Measurements from ENCODE around the gene LCN12.
"Not testable (repeated sequence)": the region's sequence is repeated elsewhere in the genome, so short reads cannot be mapped to it uniquely, and the experiment has no call there.

LCN12 gene

GRCh38 chr9:136991993-136992818, 40.1 kb downstream of the LCN12 start, which contains the start of gene PAXX:
TSS of gene PAXX (plus strand) at chr9:136992422. CDS start at chr9:136992444, 22 bp downstream.
- peak; percentile 94 to 98 (median 96) for DNase-seq

DNA sequence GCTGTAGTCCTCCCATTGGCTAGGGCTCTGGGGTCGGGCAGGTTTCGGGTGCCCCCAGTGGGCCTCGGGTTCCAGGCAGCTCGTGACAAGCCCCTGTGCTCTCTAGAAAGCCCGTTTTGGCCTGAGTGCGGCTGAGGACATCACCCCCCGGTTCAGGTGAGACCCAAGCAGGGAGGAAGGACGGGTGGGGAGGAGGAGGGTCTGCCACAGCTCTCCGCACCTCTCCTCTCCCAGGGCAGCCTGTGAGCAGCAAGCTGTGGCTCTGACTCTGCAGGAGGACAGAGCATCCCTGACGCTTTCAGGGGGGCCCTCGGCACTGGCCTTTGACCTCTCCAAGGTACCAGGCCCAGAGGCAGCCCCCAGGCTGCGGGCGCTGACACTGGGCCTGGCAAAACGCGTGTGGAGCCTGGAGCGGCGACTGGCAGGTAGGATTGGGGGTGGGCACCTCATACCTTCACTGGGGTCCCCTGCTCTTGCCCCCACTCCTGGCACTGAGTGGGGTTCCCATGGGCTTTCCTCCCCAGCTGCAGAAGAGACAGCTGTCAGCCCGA, 40.8 kb downstream of the LCN12 start:
- DNase-seq = no peak

DNA sequence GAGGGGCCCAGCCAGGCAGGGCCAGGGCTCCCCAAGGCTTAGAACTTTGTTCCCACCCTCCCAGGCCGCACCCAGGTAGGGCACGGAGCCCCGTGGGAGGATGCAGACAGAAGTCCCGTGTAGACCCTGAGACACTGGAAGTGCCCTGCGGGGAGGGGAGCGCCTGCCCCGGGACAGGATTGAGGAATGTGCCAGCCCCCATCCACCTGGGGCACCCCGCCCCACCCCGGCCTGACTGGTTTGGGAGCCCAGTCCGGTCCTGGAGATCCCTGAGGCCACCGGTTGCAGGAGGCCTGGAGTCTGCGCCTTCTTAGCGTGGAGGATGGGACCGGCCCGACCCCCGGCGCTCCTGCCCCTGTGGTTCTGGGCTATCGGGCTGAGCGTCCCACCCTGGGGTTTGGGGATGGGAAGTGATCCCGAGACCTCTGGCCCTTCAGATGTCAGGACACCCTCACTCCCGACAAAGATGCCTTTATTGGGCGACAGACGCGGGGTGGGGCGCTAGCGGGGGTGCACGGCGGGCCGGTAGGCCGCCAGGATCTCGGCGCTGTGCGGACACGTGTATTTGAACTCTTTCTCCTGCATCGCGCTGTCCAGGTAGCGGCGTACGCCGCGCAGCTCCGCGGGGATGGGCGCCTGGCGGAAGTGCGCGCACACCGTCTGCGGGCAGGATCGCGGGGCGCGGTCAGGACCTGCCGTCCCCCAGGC, 42.3 kb downstream of the LCN12 start:
- DNase-seq = no peak

- no peak for DNase-seq
Measured at GRCh38 chr9:136994888-136995230, 42.8 kb downstream of the LCN12 start.

DNA sequence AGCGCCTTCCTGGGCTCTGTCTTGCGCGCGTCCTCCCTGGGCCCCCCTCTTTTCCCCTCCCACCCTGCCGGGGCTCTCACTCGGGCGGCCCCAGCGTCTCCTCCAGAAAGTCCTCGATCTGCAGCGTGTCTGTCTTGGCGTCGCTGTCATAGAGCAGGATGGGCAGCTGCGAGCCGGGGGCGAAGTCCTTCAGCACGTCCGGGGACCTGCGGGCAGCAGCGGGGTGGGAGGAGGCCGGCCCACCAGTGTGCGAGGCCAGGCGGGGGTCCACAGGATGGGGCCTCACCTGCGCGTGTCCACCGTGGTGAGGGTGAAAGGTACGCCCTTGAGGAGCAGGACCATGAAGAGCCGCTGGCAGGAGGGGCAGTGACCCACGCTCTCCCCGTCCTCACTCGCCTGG, 43.3 kb downstream of the LCN12 start:
- DNase-seq = no peak

DNA sequence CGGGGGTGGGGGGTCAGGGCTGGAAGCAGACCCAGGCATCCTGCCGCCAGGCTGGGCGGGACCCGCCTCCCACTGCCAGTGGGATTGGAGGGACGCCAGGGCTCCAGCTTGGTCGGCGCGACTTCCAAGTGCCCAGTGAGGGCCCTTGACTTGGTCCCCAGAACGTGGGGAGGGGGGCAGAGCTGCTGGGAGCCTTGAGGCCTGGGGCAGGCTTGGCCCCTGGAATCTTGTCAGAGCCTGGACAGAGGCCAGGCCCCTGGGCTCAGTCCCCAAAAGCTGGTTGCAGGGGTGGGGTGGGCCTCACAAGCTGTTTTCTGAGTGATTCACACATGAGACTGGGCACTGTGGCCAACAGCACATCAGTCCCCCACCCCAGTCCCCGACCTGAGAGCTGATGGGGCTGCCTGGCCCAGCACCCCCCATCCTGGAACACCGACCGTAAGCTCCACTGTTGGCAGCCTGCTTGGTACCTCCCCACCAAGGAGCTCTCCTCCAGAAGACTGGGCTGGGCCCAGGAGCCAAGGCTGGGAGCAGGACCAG, 43.8 kb downstream of the LCN12 start:
- DNase-seq = no peak

DNA sequence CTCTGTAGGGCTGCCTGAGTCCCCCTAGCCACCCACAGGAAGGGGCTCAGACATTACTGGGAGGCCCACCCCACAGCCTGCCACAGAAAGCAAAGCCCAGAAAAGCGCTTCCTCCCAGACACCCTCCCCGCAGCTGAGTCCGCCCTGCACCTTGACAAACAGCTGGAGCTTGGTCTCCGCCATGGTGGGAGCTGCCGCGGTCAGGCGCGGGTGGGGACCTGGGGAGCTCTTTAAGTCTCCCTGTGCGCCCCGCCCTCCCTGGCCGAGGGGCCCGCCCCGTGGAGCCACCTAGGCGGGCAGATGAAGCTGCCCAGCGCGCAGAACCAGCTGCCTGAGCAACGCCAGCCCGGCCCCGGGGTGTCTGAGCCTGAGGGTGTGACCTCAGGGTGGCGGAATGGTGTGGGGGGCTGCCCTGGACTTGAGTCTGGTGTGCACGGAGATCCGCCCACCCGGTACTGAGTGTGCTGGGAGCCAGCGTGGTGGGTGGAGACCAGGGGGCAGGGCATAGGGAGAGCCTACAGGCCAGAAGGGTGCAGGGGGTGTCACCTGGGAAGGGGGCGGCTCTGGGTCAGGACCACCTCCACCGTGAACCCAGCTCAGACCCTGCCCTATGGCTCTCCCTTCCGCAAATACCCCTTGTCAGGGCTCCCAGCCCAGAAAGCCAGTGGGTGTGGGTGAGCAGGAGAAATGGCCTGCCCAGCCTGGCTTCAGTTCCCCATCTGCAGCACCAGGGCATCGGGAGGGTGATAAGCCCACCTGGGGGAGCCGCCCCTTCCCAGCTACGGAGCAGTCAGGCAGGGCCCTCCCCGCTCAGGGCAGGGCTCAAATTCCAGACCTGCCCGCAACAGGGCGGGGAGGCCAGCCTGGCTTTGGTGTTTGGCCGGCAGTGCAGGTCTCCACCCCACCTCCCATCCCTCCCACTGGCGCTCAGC, 44.6 kb downstream of the LCN12 start, which contains the start of gene CLIC3:
TSS of gene CLIC3 (minus strand) at position 208 of the 932 bp plus-strand sequence. CDS start at position 183, 25 bp downstream.
- peak; percentile 18 to 62 (median 40) for DNase-seq

- no peak for DNase-seq
Measured at GRCh38 chr9:136997371-136997770, 45.3 kb downstream of the LCN12 start.

GRCh38 chr9:136997830-136998234, 45.8 kb downstream of the LCN12 start:
- no peak for DNase-seq

- DNase-seq = peak; percentile 52 to 81 (median 76)
Measured at GRCh38 chr9:137000177-137000930, 48.3 kb downstream of the LCN12 start.

DNA sequence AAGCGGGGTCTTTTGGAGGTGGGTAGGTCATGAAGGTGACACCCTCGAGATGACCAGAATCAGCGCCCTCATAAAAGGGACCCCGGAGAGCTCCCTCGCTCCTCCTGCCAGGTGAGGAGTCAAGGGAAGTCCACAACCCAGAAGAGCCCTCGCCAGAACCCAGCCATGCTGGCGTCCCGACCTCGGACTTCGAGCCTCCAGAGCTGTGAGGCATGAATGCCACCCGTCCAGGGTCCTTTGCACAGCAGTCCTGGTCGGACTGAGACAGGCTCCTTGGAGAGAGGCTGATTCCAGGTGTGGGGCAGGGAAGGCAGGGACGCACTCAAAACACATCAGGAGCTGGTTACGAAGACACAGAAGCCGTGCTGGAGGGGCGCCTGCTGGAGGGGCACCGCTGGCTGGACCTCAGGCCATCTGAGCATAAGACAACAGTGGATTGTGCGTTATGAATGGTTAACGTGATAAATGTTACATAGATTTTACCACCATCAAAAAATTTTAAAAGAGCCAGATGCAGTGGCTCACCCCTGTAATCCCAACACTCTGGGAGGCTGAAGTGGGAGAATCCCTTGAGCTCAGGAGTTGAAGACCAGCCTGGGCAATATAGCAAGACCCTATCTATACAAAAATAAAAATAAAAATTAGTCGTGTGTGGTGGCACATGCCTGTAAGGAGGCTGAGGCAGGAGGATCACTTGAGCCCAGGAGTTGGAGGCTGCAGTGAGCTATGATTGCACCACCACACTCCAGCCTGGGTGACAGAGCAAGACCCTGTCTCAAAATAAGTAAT, 50.0 kb downstream of the LCN12 start:
- no peak for DNase-seq

DNA sequence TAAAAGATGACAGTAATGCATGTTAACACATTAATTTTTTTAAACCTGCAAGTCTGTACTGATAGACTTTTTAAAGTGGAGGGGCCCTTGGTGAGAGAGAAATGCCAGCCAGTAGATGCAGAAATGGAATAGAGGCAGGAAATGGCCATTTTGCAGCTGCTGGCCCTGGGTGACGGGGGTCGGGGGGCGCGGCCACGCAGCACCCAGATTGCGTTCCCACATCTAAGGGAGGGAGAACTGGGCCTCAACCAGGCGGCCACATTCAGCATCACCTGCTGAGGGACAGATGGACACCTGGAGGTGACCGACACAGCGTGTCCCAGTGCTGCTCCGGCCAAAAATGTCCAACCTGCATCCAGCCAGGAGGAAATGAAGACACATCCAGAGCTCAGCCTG, 50.6 kb downstream of the LCN12 start:
- DNase-seq = no peak

DNA sequence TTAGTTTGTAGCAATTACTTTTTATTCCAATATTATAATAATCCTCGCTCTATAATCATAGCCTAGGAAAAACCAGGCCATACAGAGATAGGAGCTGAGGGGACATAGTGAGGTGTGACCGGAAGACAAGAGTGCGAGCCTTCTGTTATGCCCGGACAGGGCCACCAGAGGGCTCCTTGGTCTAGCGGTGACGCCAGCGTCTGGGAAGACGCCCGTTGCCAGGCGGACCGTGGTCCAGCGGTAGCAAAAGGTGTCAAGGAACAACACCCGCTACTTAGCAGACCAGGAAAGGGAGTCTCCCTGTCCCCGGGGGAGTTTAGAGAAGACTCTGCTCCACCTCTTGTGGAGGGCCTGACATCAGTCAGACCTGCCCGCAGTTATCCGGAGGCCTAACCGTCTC, 52.2 kb downstream of the LCN12 start:
- not testable (repeated sequence) for DNase-seq

All from suppressor macrophage (primary cell).